ENCODE results near the gene LPP. TPM values are rescaled to one million over a fixed set of nuclear protein-coding genes. Genes with fewer than 3 reads are reported as not detected.

The LPP gene
- total RNA-seq, 6 donors from 2014 or later = 86.0 to 196 (median 160) TPM

- no peaks in the 10 kb centered on the region for H3K9me3 ChIP-seq
- no peak overlapping the region for H3K4me3 ChIP-seq
- WGBS, 2 donors = 63 to 69% methylated on average over 3 of the region's 3 CpGs
- DNase-seq (no peak), ATAC-seq (ENCODE audit: low FRiP score in 2 of 2) (no peak)
- H3K27ac ChIP-seq = no peak overlapping the region
- peaks cover 0 to 9% (median 0%) of the 10 kb centered on the region in 4 donors for H3K4me1 ChIP-seq
- no peak for TF ChIP-seq EP300 (IDR thresholded peaks at IDR 0.05)
- TF ChIP-seq POLR2AphosphoS5 (IDR thresholded peaks at IDR 0.05) = no peak
- no peak for TF ChIP-seq CTCF (IDR thresholded peaks at IDR 0.05)
- no peak for TF ChIP-seq POLR2A (IDR thresholded peaks at IDR 0.05)
- H3K27me3 ChIP-seq = no peaks in the 10 kb centered on the region
- no peaks in the 10 kb centered on the region for H3K36me3 ChIP-seq
These were observed 261.2 kb downstream of the LPP start for GRCh38 chr3:188415196-188415595.

GRCh38 chr3:188416041-188416440 is 262.1 kb downstream of the LPP start:
- no peaks in the 10 kb centered on the region for H3K27me3 ChIP-seq
- no peak for TF ChIP-seq POLR2AphosphoS5 (IDR thresholded peaks at IDR 0.05)
- ATAC-seq (ENCODE audit: low FRiP score in 2 of 2) = no peak
- H3K36me3 ChIP-seq = no peaks in the 10 kb centered on the region
- peaks cover 0 to 14% (median 3%) of the 10 kb centered on the region in 4 donors for H3K4me1 ChIP-seq
- no peak overlapping the region for H3K27ac ChIP-seq
- DNase-seq = no peak
- 90 to 96% methylated on average over 1 of the region's 1 CpG for WGBS, 2 donors
- no peaks in the 10 kb centered on the region for H3K9me3 ChIP-seq
- no peak overlapping the region for H3K4me3 ChIP-seq

- no peak for TF ChIP-seq POLR2A (IDR thresholded peaks at IDR 0.05)
- TF ChIP-seq EP300 (IDR thresholded peaks at IDR 0.05) = peak in 1 of 4 donors; percentile 12
- H3K4me1 ChIP-seq = peaks cover 0 to 22% (median 9%) of the 10 kb centered on the region in 4 donors
- H3K9me3 ChIP-seq = no peaks in the 10 kb centered on the region
- H3K27me3 ChIP-seq = no peaks in the 10 kb centered on the region
- no peak for ATAC-seq (ENCODE audit: low FRiP score in 2 of 2)
- H3K27ac ChIP-seq = peak overlapping the region in 1 of 4 donors; percentile 22
- WGBS, 2 donors = 66 to 80% methylated on average over 3 of the region's 3 CpGs
- no peak overlapping the region for H3K4me3 ChIP-seq
- H3K36me3 ChIP-seq = no peaks in the 10 kb centered on the region
- no peak for DNase-seq
These were observed 263.3 kb downstream of the LPP start for GRCh38 chr3:188417271-188417696.

- Histone ChIP-seq H3K27ac (peak overlapping the region in 1 of 4 donors; percentile 22), H3K4me1 (peaks cover 0 to 22% (median 12%) of the 10 kb centered on the region in 4 donors), H3K36me3 (no peaks in the 10 kb centered on the region), H3K27me3 (no peaks in the 10 kb centered on the region), H3K4me3 (no peak overlapping the region), H3K9me3 (no peaks in the 10 kb centered on the region)
- no peak for DNase-seq
- ATAC-seq (ENCODE audit: low FRiP score in 2 of 2) = no peak
- WGBS, 2 donors = 79 to 82% methylated on average over 3 of the region's 3 CpGs
- TF ChIP-seq CTCF (IDR thresholded peaks at IDR 0.05) = no peak
- TF ChIP-seq POLR2A (IDR thresholded peaks at IDR 0.05) = no peak
- no peak for TF ChIP-seq POLR2AphosphoS5 (IDR thresholded peaks at IDR 0.05)
- no peak for TF ChIP-seq EP300 (IDR thresholded peaks at IDR 0.05)
These were observed 263.8 kb downstream of the LPP start for GRCh38 chr3:188417766-188418165.

DNA sequence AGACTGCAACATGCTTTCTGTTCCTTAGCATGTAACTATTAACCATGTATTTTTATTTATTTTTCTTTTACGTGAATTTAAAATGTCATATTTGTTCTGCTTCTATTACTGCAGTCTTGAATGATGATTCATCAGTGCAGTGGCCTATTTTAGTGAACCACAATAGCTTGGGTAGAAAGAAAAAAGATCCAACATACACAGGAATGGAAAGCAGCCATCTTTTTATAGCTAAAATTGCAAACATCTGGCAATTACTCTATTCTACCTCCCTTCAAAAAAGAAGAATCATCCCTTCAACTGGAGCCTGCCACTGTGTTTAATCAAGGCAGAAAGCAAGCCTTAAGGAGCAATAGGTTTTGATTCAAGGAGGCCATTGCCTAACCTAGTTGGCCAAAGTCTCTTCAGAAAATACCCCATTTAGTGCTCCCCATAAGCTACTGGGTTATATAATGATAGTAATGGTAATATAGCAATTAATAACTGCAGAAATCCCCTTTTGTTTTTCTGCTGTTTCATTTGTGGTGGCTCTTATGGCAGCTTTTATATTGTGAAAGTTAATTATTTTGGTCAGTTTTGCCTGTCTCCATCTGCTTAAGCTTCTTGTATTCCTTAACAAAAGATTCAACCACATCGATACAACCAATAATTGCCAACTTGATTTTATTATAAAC is 267.3 kb downstream of the LPP start:
- no peak overlapping the region for H3K4me3 ChIP-seq
- peaks cover 0 to 22% (median 12%) of the 10 kb centered on the region in 4 donors for H3K4me1 ChIP-seq
- H3K36me3 ChIP-seq = no peaks in the 10 kb centered on the region
- H3K27me3 ChIP-seq = no peaks in the 10 kb centered on the region
- H3K27ac ChIP-seq = peak overlapping the region; percentile 14 to 36 (median 22)
- no peak for DNase-seq
- TF ChIP-seq POLR2AphosphoS5 (IDR thresholded peaks at IDR 0.05) (no peak), POLR2A (IDR thresholded peaks at IDR 0.05) (no peak), CTCF (IDR thresholded peaks at IDR 0.05) (no peak), EP300 (IDR thresholded peaks at IDR 0.05) (no peak)
- no peaks in the 10 kb centered on the region for H3K9me3 ChIP-seq
- peak in 1 of 2 donors; percentile 55 for ATAC-seq (ENCODE audit: low FRiP score in 2 of 2)
- WGBS, 2 donors = 68 to 83% methylated on average over 2 of the region's 2 CpGs
